ENCODE results near the gene MSI1. TPM values are rescaled to one million over a fixed set of nuclear protein-coding genes. Genes with fewer than 3 reads are reported as not detected.

The MSI1 gene
- total RNA-seq, 2 experiments from 2014 or later: not detected

DNA sequence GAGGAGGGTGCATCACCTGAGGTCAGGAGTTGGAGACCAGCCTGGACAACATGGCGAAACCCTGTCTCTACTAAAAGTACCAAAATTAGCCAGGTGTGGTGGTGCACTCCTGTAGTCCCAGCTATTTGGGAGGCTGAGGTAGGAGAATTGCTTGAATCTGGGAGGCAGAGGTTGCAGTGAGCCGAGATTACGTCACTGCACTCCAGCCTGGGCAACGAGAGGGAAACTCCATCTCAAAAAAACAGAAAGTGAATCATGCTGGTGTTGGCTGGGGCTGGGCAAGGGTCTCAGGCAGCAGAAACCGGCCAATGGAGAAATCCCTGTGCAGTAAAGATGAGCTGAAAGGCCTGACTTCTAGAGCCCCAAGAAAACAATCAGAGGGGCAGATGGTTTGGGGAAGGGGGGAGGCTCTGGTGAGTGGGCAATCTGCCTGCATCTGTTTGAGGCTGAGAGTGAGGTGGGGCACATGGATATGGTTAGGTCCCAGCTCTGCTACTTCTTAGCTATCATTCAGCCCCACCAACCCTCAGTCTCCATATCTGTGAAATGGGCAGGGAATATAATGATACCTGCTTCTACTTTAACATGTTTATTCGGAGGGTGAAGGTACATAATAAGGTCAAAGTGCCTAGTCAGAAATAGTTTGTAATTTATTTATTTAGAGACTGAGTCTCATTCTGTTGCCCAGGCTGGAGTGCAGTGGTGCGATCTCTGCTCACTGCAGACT, 47.7 kb upstream of the MSI1 start:
- Histone ChIP-seq H3K4me2 (ENCODE audit: low read length) (no peak overlapping the region), H3K9me2 (ENCODE audit: insufficient read depth, low read length) (no peaks in the 10 kb centered on the region), H3K4me3 (ENCODE audit: low read depth, low read length, poor library complexity, severe bottlenecking) (no peak overlapping the region), H3K4me1 (ENCODE audit: insufficient read depth, low read length, poor library complexity, severe bottlenecking) (no peaks in the 10 kb centered on the region), H3K27ac (ENCODE audit: low read depth, low read length, poor library complexity, severe bottlenecking) (no peak overlapping the region), H3K79me2 (ENCODE audit: insufficient read depth, low read depth, low read length) (no peaks in the 10 kb centered on the region), H3K36me3 (ENCODE audit: insufficient read depth, low read length) (no peaks in the 10 kb centered on the region), H3K9me3 (ENCODE audit: low read length) (no peaks in the 10 kb centered on the region), H4K20me1 (ENCODE audit: insufficient read depth, low read length) (no peaks in the 10 kb centered on the region), H2AFZ (ENCODE audit: low read length) (no peak overlapping the region)
- POLR2A ChIA-PET: no interaction called here
- TF ChIP-seq EZH2phosphoT487 (IDR thresholded peaks at IDR 0.05; ENCODE audit: borderline replicate concordance, low read depth, low read length): no peak
- TF ChIP-seq, protein P1, sequence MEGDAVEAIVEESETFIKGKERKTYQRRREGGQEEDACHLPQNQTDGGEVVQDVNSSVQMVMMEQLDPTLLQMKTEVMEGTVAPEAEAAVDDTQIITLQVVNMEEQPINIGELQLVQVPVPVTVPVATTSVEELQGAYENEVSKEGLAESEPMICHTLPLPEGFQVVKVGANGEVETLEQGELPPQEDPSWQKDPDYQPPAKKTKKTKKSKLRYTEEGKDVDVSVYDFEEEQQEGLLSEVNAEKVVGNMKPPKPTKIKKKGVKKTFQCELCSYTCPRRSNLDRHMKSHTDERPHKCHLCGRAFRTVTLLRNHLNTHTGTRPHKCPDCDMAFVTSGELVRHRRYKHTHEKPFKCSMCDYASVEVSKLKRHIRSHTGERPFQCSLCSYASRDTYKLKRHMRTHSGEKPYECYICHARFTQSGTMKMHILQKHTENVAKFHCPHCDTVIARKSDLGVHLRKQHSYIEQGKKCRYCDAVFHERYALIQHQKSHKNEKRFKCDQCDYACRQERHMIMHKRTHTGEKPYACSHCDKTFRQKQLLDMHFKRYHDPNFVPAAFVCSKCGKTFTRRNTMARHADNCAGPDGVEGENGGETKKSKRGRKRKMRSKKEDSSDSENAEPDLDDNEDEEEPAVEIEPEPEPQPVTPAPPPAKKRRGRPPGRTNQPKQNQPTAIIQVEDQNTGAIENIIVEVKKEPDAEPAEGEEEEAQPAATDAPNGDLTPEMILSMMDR (conservative IDR thresholded peaks at IDR 0.05; ENCODE audit: low read length): no peak
- intact Hi-C loops (cut with micrococcal nuclease; ENCODE audit: unreplicated experiment): no loop called here
- CTCF ChIA-PET (ENCODE audit: unreplicated experiment): interaction anchor here (1.0 kb wide), 1 partner anchor 41 kb away, joined by 3 read pairs; no protein-coding TSS in a partner anchor
- BruUV-seq (replicated peaks): no TSS peak
- no peak for DNase-seq (ENCODE audit: low spot score)

DNA sequence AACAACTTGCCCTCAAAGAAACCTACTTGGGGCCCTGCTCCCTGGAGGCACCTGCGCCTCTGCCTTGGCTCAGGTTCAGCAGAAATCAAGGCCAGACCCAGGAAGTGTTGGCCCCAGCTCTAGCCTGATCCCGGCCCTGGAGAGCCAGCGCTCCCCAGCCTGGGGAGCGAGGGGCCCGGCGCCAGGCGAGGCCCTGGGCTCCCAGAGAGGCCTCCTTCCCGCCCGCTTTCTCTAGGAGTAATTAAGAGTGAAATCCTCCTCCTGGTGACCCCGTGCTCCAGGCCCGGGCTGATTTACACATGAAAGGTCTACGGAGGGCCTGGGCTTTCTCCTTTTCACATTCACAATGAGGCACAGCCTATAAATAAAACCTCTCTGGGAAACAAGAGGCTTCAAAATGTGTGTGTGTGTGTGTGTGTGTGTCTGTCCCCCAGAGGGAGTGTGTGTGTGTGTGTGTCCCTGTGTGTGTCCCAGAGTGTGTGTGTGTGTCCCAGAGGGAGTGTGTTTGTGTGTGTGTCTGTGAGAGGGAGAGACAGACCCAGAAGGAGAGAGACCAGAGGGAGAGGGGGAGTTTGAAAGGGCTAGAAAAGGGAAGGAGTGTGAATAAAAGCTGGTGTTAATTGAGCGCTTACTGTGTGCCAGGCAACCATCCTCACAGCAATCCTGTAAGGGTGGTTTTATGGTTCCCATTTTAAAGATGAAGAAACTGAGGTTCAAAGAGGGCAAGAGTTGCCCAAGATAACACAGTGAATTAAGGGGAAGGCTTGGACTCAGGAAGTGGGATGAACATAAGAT, 45.1 kb upstream of the MSI1 start:
- intact Hi-C loops (cut with micrococcal nuclease; ENCODE audit: unreplicated experiment): no loop called here
- no peak overlapping the region for H3K27ac ChIP-seq (ENCODE audit: low read depth, low read length, poor library complexity, severe bottlenecking)
- H3K4me2 ChIP-seq (ENCODE audit: low read length): no peak overlapping the region
- H3K4me3 ChIP-seq (ENCODE audit: low read depth, low read length, poor library complexity, severe bottlenecking): no peak overlapping the region
- no peaks in the 10 kb centered on the region for H3K9me3 ChIP-seq (ENCODE audit: low read length)
- no peaks in the 10 kb centered on the region for H4K20me1 ChIP-seq (ENCODE audit: insufficient read depth, low read length)
- no peaks in the 10 kb centered on the region for H3K36me3 ChIP-seq (ENCODE audit: insufficient read depth, low read length)
- no peaks in the 10 kb centered on the region for H3K4me1 ChIP-seq (ENCODE audit: insufficient read depth, low read length, poor library complexity, severe bottlenecking)
- no peaks in the 10 kb centered on the region for H3K9me2 ChIP-seq (ENCODE audit: insufficient read depth, low read length)
- no peak for DNase-seq (ENCODE audit: low spot score)
- ChIA-PET CTCF (ENCODE audit: unreplicated experiment) (no interaction called here), POLR2A (no interaction called here)
- TF ChIP-seq, protein P1 (conservative IDR thresholded peaks at IDR 0.05; ENCODE audit: low read length): no peak
- no peak for TF ChIP-seq EZH2phosphoT487 (IDR thresholded peaks at IDR 0.05; ENCODE audit: borderline replicate concordance, low read depth, low read length)
- no peak overlapping the region for H2AFZ ChIP-seq (ENCODE audit: low read length)
- H3K79me2 ChIP-seq (ENCODE audit: insufficient read depth, low read depth, low read length): no peaks in the 10 kb centered on the region
- no TSS peak for BruUV-seq (replicated peaks)

DNA sequence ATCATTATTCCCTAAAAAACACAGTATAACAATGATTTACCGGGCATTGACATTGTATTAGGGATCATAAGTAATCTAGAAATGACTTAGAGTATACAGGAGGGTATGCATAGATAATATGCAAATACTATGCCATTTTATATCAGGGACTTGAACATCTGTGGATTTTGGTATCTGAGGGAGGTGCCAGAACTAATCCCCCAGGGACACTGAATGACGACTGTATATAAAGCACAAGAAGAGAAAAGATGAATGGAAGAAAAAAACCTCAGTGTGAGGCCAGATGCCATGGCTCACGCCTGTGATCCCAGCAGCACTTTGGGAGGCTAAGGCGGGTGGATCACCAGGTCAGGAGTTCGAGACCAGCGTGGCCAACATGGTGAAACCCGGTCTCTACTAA, 43.5 kb upstream of the MSI1 start:
- Histone ChIP-seq H3K4me1 (ENCODE audit: insufficient read depth, low read length, poor library complexity, severe bottlenecking) (no peaks in the 10 kb centered on the region), H3K9me2 (ENCODE audit: insufficient read depth, low read length) (no peaks in the 10 kb centered on the region), H2AFZ (ENCODE audit: low read length) (no peak overlapping the region), H3K4me2 (ENCODE audit: low read length) (no peak overlapping the region), H3K79me2 (ENCODE audit: insufficient read depth, low read depth, low read length) (no peaks in the 10 kb centered on the region), H3K9me3 (ENCODE audit: low read length) (no peaks in the 10 kb centered on the region), H4K20me1 (ENCODE audit: insufficient read depth, low read length) (no peaks in the 10 kb centered on the region), H3K4me3 (ENCODE audit: low read depth, low read length, poor library complexity, severe bottlenecking) (no peak overlapping the region), H3K27ac (ENCODE audit: low read depth, low read length, poor library complexity, severe bottlenecking) (no peak overlapping the region), H3K36me3 (ENCODE audit: insufficient read depth, low read length) (no peaks in the 10 kb centered on the region)
- BruUV-seq (replicated peaks): no TSS peak
- DNase-seq (ENCODE audit: low spot score): no peak
- CTCF ChIA-PET (ENCODE audit: unreplicated experiment): no interaction called here
- intact Hi-C loops (cut with micrococcal nuclease; ENCODE audit: unreplicated experiment): no loop called here
- POLR2A ChIA-PET: no interaction called here
- no peak for TF ChIP-seq EZH2phosphoT487 (IDR thresholded peaks at IDR 0.05; ENCODE audit: borderline replicate concordance, low read depth, low read length)
- TF ChIP-seq, protein P1 (conservative IDR thresholded peaks at IDR 0.05; ENCODE audit: low read length): no peak

Data from OCI-LY7 (cell line).